ENCODE measurements around the gene CLCA2. TPM values are rescaled to one million over a fixed set of nuclear protein-coding genes. Genes with fewer than 3 reads are reported as not detected.

Gene CLCA2
- total RNA-seq, 1 experiment from 2014 or later, result not detected

- H3K4me2 ChIP-seq (ENCODE audit: insufficient read depth, insufficient read length, low read length), result peak overlapping the region; percentile 85
- peaks cover 2 to 3% of the 10 kb centered on the region in 2 experiments; a peak in 2 of 5 replicates for H3K9me3 Mint-ChIP-seq
- H4K91ac ChIP-seq (ENCODE audit: insufficient read length, low read depth, low read length), result peak overlapping the region; percentile 88
- peaks cover 2% of the 10 kb centered on the region; the same call in 1 of the 2 replicates for H3K4me1 ChIP-seq (ENCODE audit: insufficient read depth, low read length)
- peaks cover 0 to 1% (median 0%) of the 10 kb centered on the region in 3 experiments; a peak in 1 of 7 replicates for H3K36me3 Mint-ChIP-seq (ENCODE audit: insufficient read depth in 1 of 3, low read depth in 3 of 3)
- peak overlapping the region; percentile 96 for H3K18ac ChIP-seq (ENCODE audit: insufficient read length, low read depth, low read length)
- no peaks in the 10 kb centered on the region for H3K79me1 ChIP-seq (ENCODE audit: insufficient read depth, low read depth, low read length, poor library complexity, severe bottlenecking)
- H4K20me1 ChIP-seq (ENCODE audit: control insufficient read depth, insufficient read depth, insufficient read length), result peaks cover 2% of the 10 kb centered on the region
- H3K4me1 Mint-ChIP-seq, result peaks cover 27 to 42% of the 10 kb centered on the region in 2 experiments
- peak overlapping the region; percentile 98 for H2BK12ac ChIP-seq (ENCODE audit: insufficient read length, low read depth, low read length)
- H2AFZ ChIP-seq (ENCODE audit: low read length), result peak overlapping the region; percentile 70
- peak overlapping the region; percentile 92 for H3K4ac ChIP-seq (ENCODE audit: low read depth, low read length)
- H3K27me3 ChIP-seq (ENCODE audit: insufficient read depth, low read length), result no peaks in the 10 kb centered on the region
- peaks cover 9% of the 10 kb centered on the region for H3K23me2 ChIP-seq (ENCODE audit: insufficient read length, low read depth, low read length, poor library complexity, severe bottlenecking)
- peak overlapping the region; percentile 90; the same call in 1 of the 2 replicates for H3K14ac ChIP-seq (ENCODE audit: insufficient read depth, low read length)
- H2BK5ac ChIP-seq (ENCODE audit: insufficient read length, low read length), result peak overlapping the region; percentile 94
- DNase-seq, result peak; percentile 74
- H3K4me3 Mint-ChIP-seq, result peak overlapping the region; percentile 82 to 87
- no peaks in the 10 kb centered on the region for H3K9me3 ChIP-seq (ENCODE audit: control insufficient read depth, low read depth, low read length)
- H3K9ac ChIP-seq (ENCODE audit: extremely low read depth, insufficient read length, low read length), result peak overlapping the region; percentile 78
- no peaks in the 10 kb centered on the region for H3K79me2 ChIP-seq (ENCODE audit: insufficient read depth, low read length)
- peak overlapping the region; percentile 82 for H3T11ph ChIP-seq (ENCODE audit: low read length)
- H4K8ac ChIP-seq (replicated peaks; ENCODE audit: insufficient read length, low read depth, low read length), result no peak overlapping the region
- H2BK15ac ChIP-seq (ENCODE audit: low read depth, low read length), result no peak overlapping the region
- TF ChIP-seq CTCF (conservative IDR thresholded peaks at IDR 0.05), result no peak
- no peaks in the 10 kb centered on the region for H3K27me3 Mint-ChIP-seq (ENCODE audit: low read depth)
- H3K27ac Mint-ChIP-seq, result peak overlapping the region; percentile 97 to 99 (median 99)
- peak overlapping the region; percentile 97 for H3K27ac ChIP-seq (ENCODE audit: insufficient read length, low read depth, low read length)
- peak overlapping the region; percentile 67 for H2AK5ac ChIP-seq (ENCODE audit: insufficient read length, low read length)
- no CpG with 5 or more reads among the region's 18 CpGs for WGBS (ENCODE audit: extremely low coverage, insufficient read length, low lambda C conversion rate)
- no peak overlapping the region for H2BK20ac ChIP-seq (ENCODE audit: low read depth, low read length, poor library complexity, severe bottlenecking)
- H3K56ac ChIP-seq (ENCODE audit: insufficient read length, low read depth, low read length), result no peak overlapping the region
- peak overlapping the region; percentile 68 for H4K5ac ChIP-seq (ENCODE audit: insufficient read length, low read depth, low read length)
- H2BK120ac ChIP-seq (ENCODE audit: low read depth, low read length, poor library complexity, severe bottlenecking), result peak overlapping the region; percentile 92
- no peak overlapping the region for H3K23ac ChIP-seq (ENCODE audit: insufficient read length, low read depth, low read length)
These were observed 79.6 kb downstream of the CLCA2 start for GRCh38 chr1:86503406-86504136.

Measured in H9 (cell line).